NCI-H460 (cell line): ENCODE measurements around the gene PPHLN1. TPM values are rescaled to one million over a fixed set of nuclear protein-coding genes. Genes with fewer than 3 reads are reported as not detected.
"Not testable (repeated sequence)": the region's sequence is repeated elsewhere in the genome, so short reads cannot be mapped to it uniquely, and the experiment has no call there.

Experiments
- DNase-seq: peaks from one replicate; pipeline ENCODE4 v3.0.0-alpha.2; 2016; ENCODE audit warnings: low read depth; ENCODE audit errors: extremely low read depth
- total RNA-seq: library from RNA; depleted of rRNA; stranded (reverse); fragments of >200 nt; shearing (Covaris generic); gene quantifications from 2 replicates; pipeline ENCODE4 v1.2.3, GENCODE V29; 2014

The PPHLN1 gene
- total RNA-seq, 1 experiment from 2014 or later, result 78.2 TPM

- DNase-seq, result no peak
These were observed 5.2 kb upstream of the PPHLN1 start for GRCh38 chr12:42320796-42321195.

DNA sequence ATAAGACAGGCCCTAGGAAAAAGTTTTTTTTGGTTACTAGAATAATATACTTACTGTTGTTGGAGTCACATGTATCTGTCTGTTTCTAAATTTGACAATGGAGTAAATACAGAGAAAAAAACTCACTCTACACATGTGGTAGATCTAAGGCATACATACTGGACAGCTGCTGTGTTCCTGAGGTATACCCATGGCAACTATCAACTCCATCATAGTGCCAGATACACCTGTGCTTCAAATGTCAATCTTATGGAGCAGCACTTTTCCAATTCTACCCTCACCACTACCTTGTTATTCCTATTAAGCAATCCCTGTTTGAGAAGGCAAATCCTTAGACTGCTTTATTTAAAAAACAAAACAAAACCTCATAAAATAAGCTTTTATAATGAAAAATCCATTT is 3.4 kb upstream of the PPHLN1 start:
- no peak for DNase-seq

DNA sequence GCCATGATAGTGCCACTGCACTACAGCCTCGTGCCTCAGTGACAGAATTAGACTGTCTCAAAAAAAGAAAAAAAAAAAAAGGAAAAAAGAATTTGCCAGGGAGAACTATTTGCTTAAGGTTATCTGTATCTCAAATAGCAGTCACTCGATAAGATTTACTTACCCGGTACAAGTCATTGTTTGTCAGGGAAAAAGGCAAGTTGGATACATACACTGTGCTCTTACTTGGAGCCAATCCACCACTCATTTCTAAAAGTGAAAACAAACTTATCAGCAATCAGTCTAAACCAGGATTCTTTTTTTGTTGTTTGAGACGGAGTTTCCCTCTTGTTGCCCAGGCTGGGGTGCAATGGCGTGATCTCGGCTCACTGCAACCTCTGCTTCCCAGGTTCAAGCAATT is 2.1 kb upstream of the PPHLN1 start:
- no peak for DNase-seq

DNA sequence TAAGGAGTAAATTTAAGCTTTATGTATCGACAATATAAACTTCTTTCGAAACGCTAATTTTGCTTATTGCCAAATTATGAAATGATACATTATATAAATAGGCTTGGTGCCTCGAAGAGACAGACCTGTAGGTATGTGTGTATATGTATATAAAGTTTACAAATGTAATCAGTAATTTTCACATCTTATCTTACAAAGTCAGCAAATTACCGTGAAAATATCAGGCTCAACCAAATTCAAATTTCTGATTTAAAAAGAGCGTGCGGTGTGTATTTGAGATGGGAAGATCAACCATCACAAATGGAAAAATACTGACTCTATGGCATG is 678 bp upstream of the PPHLN1 start:
- DNase-seq, result no peak

DNA sequence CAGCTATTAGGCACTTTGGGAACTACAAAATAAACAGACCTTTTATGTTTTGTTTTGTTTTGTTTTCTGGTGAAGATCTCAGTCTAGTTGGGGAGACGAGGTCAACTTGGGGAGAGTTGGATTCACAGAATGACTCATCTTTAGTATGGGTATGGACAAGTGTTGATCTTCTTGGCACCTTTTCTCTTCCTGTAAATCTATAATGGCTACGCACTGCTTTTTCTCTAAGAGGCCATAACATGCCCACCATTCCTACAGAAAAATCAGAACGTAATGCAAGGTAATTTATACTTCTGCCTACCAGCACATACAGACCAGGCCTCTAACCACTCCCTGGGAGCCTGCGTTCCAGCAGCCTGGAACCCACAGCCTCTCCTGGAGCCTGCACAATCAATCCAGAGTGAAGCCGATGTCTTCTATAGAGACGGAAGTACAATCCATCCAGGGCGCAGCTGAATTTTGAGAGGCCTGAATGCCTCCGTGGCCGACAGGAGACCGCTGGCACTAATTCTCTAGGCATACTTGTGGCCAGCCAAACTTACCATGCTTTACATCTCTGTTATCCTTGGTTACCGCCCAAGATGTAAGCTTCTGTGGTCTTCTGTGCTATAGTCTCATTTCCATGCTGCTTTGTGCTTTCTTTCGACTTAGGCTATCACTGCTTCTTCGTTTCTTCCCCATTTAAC is 717 bp downstream of the PPHLN1 start:
- DNase-seq, result no peak

DNA sequence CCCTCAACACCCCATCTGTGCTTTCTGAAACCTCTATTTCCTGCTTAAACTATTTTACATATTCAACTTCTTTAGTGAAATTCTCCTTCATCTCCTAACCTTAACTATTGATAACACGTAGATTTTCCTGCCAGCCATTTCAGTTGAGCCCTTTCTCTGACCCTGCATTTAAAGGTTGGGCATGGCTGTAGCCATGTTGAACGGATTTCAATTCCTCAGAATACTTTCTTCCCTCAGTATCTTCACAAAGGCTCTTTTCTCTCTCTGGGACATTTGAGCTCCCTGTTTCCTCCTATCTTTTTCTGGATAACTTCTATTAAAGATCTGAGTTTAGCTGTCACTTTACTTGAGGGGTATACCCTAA is 1.2 kb downstream of the PPHLN1 start:
- no peak for DNase-seq

DNA sequence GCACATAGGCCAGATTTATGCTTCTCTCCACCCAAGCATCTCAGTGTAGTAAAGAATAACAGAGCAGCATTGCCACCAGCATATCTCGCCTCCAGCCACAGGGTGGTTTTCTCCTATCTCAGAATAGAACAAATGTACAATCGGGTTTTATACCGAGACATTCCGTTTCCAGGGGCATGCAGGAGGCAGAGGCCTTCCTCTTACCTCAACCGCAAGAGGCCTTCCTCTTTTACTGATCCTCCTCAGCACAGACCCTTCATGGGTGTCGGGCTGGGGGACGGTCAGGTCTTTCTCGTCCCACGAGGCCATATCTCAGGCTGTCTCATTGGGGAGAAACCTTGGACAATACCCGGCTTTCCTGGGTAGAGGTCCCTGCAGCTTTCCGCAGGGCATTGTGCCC is 4.1 kb downstream of the PPHLN1 start:
- not testable (repeated sequence) for DNase-seq

DNA sequence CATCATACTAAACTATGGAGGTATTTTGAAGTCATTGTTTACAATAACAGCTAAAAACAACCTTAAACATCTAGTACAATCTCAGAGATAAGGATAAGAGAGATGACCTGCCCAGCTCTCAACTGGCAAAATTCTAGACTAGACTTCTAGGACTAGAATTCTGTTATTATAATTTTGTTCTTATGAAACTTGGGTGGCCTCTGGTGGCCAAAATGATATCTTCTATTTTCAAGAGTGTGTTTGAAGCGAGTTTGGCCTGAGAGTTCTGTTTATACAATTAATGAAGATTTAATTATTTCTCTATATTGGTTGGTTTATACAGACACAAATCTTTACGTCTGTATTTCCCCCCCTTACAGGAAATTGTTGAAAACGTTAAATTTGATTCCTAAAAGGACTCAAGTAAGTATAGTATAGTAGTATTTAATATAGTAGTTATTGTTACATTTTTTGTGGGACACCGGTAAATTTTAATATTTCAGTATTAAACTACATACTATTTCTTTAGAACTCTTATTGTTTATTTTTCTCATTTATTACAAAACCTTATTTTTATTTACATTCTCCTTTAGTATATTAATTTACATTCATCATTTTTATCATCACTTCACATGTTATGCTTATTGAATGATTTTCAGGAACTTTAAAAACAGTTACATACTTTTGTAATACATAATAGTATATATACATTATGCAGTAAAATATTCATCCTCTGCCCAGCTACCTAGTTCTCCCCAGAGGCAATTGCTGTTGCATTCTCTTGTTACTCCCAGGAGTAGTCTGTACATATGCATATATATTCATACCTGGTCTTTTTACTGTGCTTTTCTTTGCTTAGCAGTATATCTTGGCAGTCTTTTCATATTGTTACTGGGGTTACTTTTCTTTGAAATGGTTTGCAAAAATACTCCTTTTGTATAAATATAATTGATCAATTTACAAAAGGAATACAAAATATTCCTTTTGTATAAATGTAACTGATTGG is 6.6 kb downstream of the PPHLN1 start:
- DNase-seq, result peak; percentile 52

GRCh38 chr12:42336286-42336685 is 10.3 kb downstream of the PPHLN1 start:
- DNase-seq, result no peak

GRCh38 chr12:42338280-42338679 is 12.3 kb downstream of the PPHLN1 start:
- DNase-seq, result no peak

DNA sequence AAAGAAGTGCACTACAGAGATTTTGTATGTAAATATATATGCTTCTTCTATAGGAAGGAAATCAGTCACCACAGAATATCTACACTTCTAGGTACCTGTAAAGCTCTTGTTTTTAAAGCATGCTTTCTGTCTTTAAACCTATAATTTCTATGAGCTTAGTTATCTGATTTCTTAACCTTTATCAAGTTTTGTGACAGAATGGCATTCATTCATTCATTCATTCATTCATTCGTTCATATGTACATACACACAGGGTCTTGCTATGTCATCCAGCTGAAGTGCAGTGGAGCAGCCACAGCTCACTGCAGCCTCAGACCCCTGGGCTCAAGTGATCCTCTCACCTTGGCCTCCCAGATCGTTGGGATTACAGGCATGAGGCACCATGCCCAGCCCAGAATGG is 16.1 kb downstream of the PPHLN1 start:
- DNase-seq, result no peak

DNA sequence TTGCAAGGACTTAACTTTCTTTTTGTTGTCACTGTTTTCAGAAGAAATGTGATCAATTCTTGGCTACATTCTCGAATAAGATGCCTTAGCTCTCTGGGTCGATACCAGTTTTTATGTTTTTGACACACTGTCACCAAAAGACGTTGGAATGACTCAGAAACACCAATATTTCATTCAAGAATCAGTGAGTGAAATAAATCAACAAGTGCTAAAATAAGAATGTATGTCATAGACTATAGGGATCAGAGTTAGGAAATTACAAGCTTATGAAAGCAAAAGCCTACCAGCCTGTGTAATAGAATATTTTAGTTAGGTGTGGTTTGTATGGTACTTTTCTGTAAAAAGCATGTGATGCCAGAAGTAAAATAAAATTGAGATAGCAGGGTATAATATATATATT is 17.8 kb downstream of the PPHLN1 start:
- peak; percentile 8 for DNase-seq

- no peak for DNase-seq
These were observed 20.5 kb downstream of the PPHLN1 start for GRCh38 chr12:42346403-42347002.

- not testable (repeated sequence) for DNase-seq
These were observed 23.4 kb downstream of the PPHLN1 start for GRCh38 chr12:42349119-42350020.

- DNase-seq, result not testable (repeated sequence)
These were observed 24.0 kb downstream of the PPHLN1 start for GRCh38 chr12:42350021-42350407.

DNA sequence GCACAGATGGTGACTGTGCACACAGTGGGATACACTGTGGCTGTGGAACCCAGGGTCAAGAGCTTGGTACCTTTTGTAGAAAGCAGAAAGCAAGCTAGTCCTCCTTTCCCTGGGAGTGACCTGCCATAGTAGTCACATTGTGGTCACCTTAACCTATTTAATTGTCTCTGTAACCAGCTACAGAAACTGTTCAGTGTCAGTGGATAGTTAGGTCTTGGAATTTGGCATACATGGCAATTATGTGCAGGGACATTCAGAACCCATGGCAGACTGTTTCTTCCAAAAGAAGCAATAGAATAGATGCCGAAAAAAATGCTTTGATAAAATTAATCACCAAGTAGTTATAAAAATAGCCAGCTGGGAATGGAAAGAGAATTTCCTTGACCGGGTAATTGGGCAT is 30.4 kb downstream of the PPHLN1 start:
- no peak for DNase-seq

GRCh38 chr12:42360747-42361403 is 34.9 kb downstream of the PPHLN1 start:
- DNase-seq, result no peak

DNA sequence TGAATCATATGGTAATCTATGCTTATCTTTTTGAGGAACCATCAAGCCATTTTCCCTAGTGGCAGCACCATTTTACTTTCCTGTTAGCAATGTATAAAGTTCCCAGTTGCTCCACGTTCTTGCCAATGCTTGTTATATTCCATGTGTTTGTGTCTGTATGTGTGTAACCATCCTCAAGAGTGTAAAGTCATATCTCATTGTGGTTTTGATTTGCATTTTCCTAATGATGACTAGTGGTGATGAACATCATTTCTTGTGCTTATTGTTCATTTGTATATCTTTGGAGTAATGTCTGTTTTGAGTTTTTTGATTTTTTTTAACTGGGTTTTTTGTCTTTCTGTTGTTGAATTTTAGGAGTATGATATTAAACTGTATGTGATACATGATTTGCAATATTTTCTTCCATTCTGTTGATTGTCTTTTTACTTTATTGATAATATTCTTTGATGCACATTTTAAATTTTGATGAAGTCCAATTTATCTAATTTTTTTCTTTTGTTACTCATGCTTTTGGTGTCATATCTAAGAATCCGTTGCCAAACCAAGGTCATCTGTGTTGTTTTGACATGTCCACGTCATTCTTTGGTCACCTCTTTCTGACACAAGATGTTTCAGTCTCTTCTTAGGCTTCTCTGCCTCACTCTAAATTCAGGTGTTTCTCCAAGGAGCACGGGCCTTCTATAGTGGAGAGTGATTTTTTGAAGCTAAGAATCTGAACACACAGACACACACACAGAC is 36.1 kb downstream of the PPHLN1 start:
- no peak for DNase-seq

GRCh38 chr12:42362647-42363260 is 36.8 kb downstream of the PPHLN1 start:
- no peak for DNase-seq
